HL-60 (cell line): ENCODE data around the gene C21orf58.

Experiments
- CTCF ChIP-seq: IDR thresholded peaks from one replicate; pipeline ENCODE4 v1.5.1; 2011; ENCODE audit warnings: low read length, control low read depth, inconsistent platforms; ENCODE audit not compliant: insufficient read depth
- POLR2AphosphoS5 ChIP-seq: IDR thresholded peaks from 2 replicates; pipeline ENCODE4 v1.6.1; 2012; ENCODE audit warnings: low read depth
- TF ChIP-seq, protein P1 (sequence below): IDR thresholded peaks from 2 replicates; pipeline ENCODE4 v1.6.1; 2012; ENCODE audit warnings: low read depth; ENCODE audit not compliant: insufficient replicate concordance

- TF ChIP-seq POLR2AphosphoS5, result no peak
- no peak for TF ChIP-seq CTCF
- TF ChIP-seq, protein P1, sequence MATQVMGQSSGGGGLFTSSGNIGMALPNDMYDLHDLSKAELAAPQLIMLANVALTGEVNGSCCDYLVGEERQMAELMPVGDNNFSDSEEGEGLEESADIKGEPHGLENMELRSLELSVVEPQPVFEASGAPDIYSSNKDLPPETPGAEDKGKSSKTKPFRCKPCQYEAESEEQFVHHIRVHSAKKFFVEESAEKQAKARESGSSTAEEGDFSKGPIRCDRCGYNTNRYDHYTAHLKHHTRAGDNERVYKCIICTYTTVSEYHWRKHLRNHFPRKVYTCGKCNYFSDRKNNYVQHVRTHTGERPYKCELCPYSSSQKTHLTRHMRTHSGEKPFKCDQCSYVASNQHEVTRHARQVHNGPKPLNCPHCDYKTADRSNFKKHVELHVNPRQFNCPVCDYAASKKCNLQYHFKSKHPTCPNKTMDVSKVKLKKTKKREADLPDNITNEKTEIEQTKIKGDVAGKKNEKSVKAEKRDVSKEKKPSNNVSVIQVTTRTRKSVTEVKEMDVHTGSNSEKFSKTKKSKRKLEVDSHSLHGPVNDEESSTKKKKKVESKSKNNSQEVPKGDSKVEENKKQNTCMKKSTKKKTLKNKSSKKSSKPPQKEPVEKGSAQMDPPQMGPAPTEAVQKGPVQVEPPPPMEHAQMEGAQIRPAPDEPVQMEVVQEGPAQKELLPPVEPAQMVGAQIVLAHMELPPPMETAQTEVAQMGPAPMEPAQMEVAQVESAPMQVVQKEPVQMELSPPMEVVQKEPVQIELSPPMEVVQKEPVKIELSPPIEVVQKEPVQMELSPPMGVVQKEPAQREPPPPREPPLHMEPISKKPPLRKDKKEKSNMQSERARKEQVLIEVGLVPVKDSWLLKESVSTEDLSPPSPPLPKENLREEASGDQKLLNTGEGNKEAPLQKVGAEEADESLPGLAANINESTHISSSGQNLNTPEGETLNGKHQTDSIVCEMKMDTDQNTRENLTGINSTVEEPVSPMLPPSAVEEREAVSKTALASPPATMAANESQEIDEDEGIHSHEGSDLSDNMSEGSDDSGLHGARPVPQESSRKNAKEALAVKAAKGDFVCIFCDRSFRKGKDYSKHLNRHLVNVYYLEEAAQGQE, result no peak
Observed at GRCh38 chr21:46287541-46287940, 36.1 kb downstream of the C21orf58 start.
